ENCODE results near the gene PFDN1.

Gene PFDN1

GRCh38 chr5:140261403-140262171 lies 41.3 kb downstream of the PFDN1 start:
- no peak for DNase-seq (ENCODE audit: low read depth in 2 of 3, low spot score in 1 of 3)

GRCh38 chr5:140260089-140260656 lies 42.7 kb downstream of the PFDN1 start:
- DNase-seq (ENCODE audit: low read depth in 2 of 3, low spot score in 1 of 3), result no peak

- DNase-seq (ENCODE audit: low read depth in 2 of 3, low spot score in 1 of 3), result no peak
These were observed 43.4 kb downstream of the PFDN1 start for GRCh38 chr5:140259500-140259899.

- DNase-seq (ENCODE audit: low read depth in 2 of 3, low spot score in 1 of 3), result no peak
These were observed 44.0 kb downstream of the PFDN1 start for GRCh38 chr5:140258873-140259272.

- DNase-seq (ENCODE audit: low read depth in 2 of 3, low spot score in 1 of 3), result no peak
These were observed 44.9 kb downstream of the PFDN1 start for GRCh38 chr5:140258016-140258415.

- no peak for DNase-seq (ENCODE audit: low read depth in 2 of 3, low spot score in 1 of 3)
These were observed 46.2 kb downstream of the PFDN1 start for GRCh38 chr5:140256726-140257125.

- DNase-seq (ENCODE audit: low read depth in 2 of 3, low spot score in 1 of 3), result no peak
These were observed 47.3 kb downstream of the PFDN1 start for GRCh38 chr5:140255460-140256157.

- no peak for DNase-seq (ENCODE audit: low read depth in 2 of 3, low spot score in 1 of 3)
These were observed 48.9 kb downstream of the PFDN1 start for GRCh38 chr5:140253985-140254384.

- no peak for DNase-seq (ENCODE audit: low read depth in 2 of 3, low spot score in 1 of 3)
These were observed 50.3 kb downstream of the PFDN1 start for GRCh38 chr5:140252470-140253126.

- DNase-seq (ENCODE audit: low read depth in 2 of 3, low spot score in 1 of 3), result peak; percentile 72 to 73 (median 73)
These were observed 51.4 kb downstream of the PFDN1 start for GRCh38 chr5:140251527-140251973.

GRCh38 chr5:140250386-140250785 lies 52.5 kb downstream of the PFDN1 start:
- no peak for DNase-seq (ENCODE audit: low read depth in 2 of 3, low spot score in 1 of 3)

- DNase-seq (ENCODE audit: low read depth in 2 of 3, low spot score in 1 of 3), result no peak
These were observed 53.4 kb downstream of the PFDN1 start for GRCh38 chr5:140249536-140249935.

- no peak for DNase-seq (ENCODE audit: low read depth in 2 of 3, low spot score in 1 of 3)
These were observed 54.5 kb downstream of the PFDN1 start for GRCh38 chr5:140248414-140248813.

- no peak for DNase-seq (ENCODE audit: low read depth in 2 of 3, low spot score in 1 of 3)
These were observed 56.4 kb downstream of the PFDN1 start for GRCh38 chr5:140246378-140247122.

- DNase-seq (ENCODE audit: low read depth in 2 of 3, low spot score in 1 of 3), result no peak
These were observed 57.0 kb downstream of the PFDN1 start for GRCh38 chr5:140245926-140246325.

- no peak for DNase-seq (ENCODE audit: low read depth in 2 of 3, low spot score in 1 of 3)
These were observed 57.6 kb downstream of the PFDN1 start for GRCh38 chr5:140245341-140245740.

- peak; percentile 68 to 81 (median 78) for DNase-seq (ENCODE audit: low read depth in 2 of 3, low spot score in 1 of 3)
These were observed 58.3 kb downstream of the PFDN1 start for GRCh38 chr5:140244525-140245025.

- DNase-seq (ENCODE audit: low read depth in 2 of 3, low spot score in 1 of 3), result no peak
These were observed 59.1 kb downstream of the PFDN1 start for GRCh38 chr5:140243706-140244250.

- no peak for DNase-seq (ENCODE audit: low read depth in 2 of 3, low spot score in 1 of 3)
These were observed 59.9 kb downstream of the PFDN1 start for GRCh38 chr5:140242890-140243585.

- no peak for DNase-seq (ENCODE audit: low read depth in 2 of 3, low spot score in 1 of 3)
These were observed 60.8 kb downstream of the PFDN1 start for GRCh38 chr5:140242099-140242498.
